Endodermal cell (in vitro differentiated cells): Measurements from ENCODE around the gene STEAP1B. TPM values are rescaled to one million over a fixed set of nuclear protein-coding genes. Genes with fewer than 3 reads are reported as not detected.

ENCODE experiments used
- DNase-seq: peaks from one replicate; pipeline ENCODE4 v3.0.0-alpha.2; 2017
- H3K27ac ChIP-seq: 2 replicates; pipeline ENCODE4 v1.5.1; 2013; ENCODE audit warnings: mild to moderate bottlenecking, low read depth, low read length, moderate library complexity
- H3K27me3 ChIP-seq: 2 replicates; pipeline ENCODE4 v1.6.1; 2013; ENCODE audit warnings: mild to moderate bottlenecking, low read length, moderate library complexity; ENCODE audit not compliant: insufficient read depth, control insufficient read depth, poor library complexity, severe bottlenecking
- H3K36me3 ChIP-seq: 2 replicates; pipeline ENCODE4 v1.7.0; 2013; ENCODE audit warnings: mild to moderate bottlenecking, low read length, moderate library complexity; ENCODE audit not compliant: control insufficient read depth, insufficient read depth
- H3K4me1 ChIP-seq: one replicate; pipeline ENCODE4 v1.7.0; 2013; ENCODE audit warnings: low read length; ENCODE audit not compliant: control insufficient read depth, insufficient read depth
- H3K4me3 ChIP-seq: 2 replicates; pipeline ENCODE4 v1.5.1; 2013; ENCODE audit warnings: mild to moderate bottlenecking, low read length, moderate library complexity
- H3K9ac ChIP-seq: 2 replicates; pipeline ENCODE4 v1.6.1; 2013; ENCODE audit warnings: mild to moderate bottlenecking, low read length, moderate library complexity; ENCODE audit not compliant: poor library complexity, severe bottlenecking; ENCODE audit errors: extremely low read depth
- H3K9me3 ChIP-seq: 2 replicates; pipeline ENCODE4 v1.6.1; 2013; ENCODE audit warnings: mild to moderate bottlenecking, low read length, moderate library complexity; ENCODE audit not compliant: control insufficient read depth
- H3K27ac Mint-ChIP-seq: 2 replicates; pipeline ENCODE4 v1.8.0; 2020; ENCODE audit warnings: mixed read lengths
- H3K27me3 Mint-ChIP-seq: 2 replicates; pipeline ENCODE4 v1.8.0; 2021; ENCODE audit warnings: mild to moderate bottlenecking, mixed read lengths; ENCODE audit not compliant: insufficient read depth
- H3K36me3 Mint-ChIP-seq: 2 replicates; pipeline ENCODE4 v1.8.0; 2020; ENCODE audit warnings: low read depth, mixed read lengths
- H3K4me1 Mint-ChIP-seq: 2 replicates; pipeline ENCODE4 v1.8.0; 2020; ENCODE audit warnings: mixed read lengths
- H3K4me3 Mint-ChIP-seq: 2 replicates; pipeline ENCODE4 v1.8.0; 2020; ENCODE audit warnings: mild to moderate bottlenecking, moderate library complexity, mixed read lengths
- H3K9me3 Mint-ChIP-seq: 2 replicates; pipeline ENCODE4 v1.8.0; 2020; ENCODE audit warnings: mild to moderate bottlenecking, mixed read lengths
- CTCF ChIP-seq: fragments of 200-600 bp; sonication (generic); conservative IDR thresholded peaks from 2 replicates; pipeline ENCODE4 v1.5.0; 2021; ENCODE audit warnings: antibody characterized with exemption, mild to moderate bottlenecking
- WGBS, 2 experiments: methylation state at CpG; one replicate each; pipeline versions ENCODE4 v1.1.5 to v1.1.7; 2013; ENCODE audit warnings: missing lambda C conversion rate in 2 of 2, mixed read lengths in 1 of 2; ENCODE audit not compliant: insufficient coverage in 1 of 2, insufficient read length in 1 of 2; 5-methylcytosine and 5-hydroxymethylcytosine counted together
- total RNA-seq, 2 donors: library from RNA; stranded (reverse); fragmentation: NEBNext Ultra II Directional in 1 of 2; extraction: Animal tissue kit (Norgen Biotek cat#: 25700) in 1 of 2; gene quantifications; 2 replicates in 1 of 2; 3 replicates in 1 of 2; pipeline ENCODE4 v1.2.1, GENCODE V29; 2021

The STEAP1B gene
- total RNA-seq, 2 donors from 2014 or later = 30.5 to 54.2 TPM

- Mint-ChIP-seq H3K36me3 (no peaks in the 10 kb centered on the region), H3K27ac (no peak overlapping the region), H3K9me3 (no peaks in the 10 kb centered on the region), H3K4me3 (no peak overlapping the region), H3K4me1 (peaks cover 18% of the 10 kb centered on the region), H3K27me3 (no peaks in the 10 kb centered on the region)
- Histone ChIP-seq H3K4me1 (no peaks in the 10 kb centered on the region), H3K36me3 (no peaks in the 10 kb centered on the region), H3K9ac (no peak overlapping the region), H3K27ac (no peak overlapping the region), H3K9me3 (no peaks in the 10 kb centered on the region), H3K27me3 (no peaks in the 10 kb centered on the region), H3K4me3 (no peak overlapping the region)
- TF ChIP-seq CTCF = no peak
- DNase-seq = no peak
- 79 to 83% methylated on average over 9 to 13 of the region's 13 CpGs for WGBS, 2 experiments
Measured at GRCh38 chr7:22393913-22394729, 105.9 kb downstream of the STEAP1B start.

- H3K36me3 ChIP-seq = no peaks in the 10 kb centered on the region
- no peaks in the 10 kb centered on the region for H3K9me3 ChIP-seq
- DNase-seq = no peak
- no peaks in the 10 kb centered on the region for H3K27me3 Mint-ChIP-seq
- no peaks in the 10 kb centered on the region for H3K9me3 Mint-ChIP-seq
- TF ChIP-seq CTCF = no peak
- no peaks in the 10 kb centered on the region for H3K27me3 ChIP-seq
- no peak overlapping the region for H3K27ac Mint-ChIP-seq
- no peak overlapping the region for H3K4me3 ChIP-seq
- H3K36me3 Mint-ChIP-seq = no peaks in the 10 kb centered on the region
- H3K27ac ChIP-seq = no peak overlapping the region
- H3K4me1 Mint-ChIP-seq = peaks cover 18% of the 10 kb centered on the region
- H3K9ac ChIP-seq = no peak overlapping the region
- H3K4me1 ChIP-seq = no peaks in the 10 kb centered on the region
- WGBS, 2 experiments = 40 to 68% methylated on average over 1 of the region's 1 CpG
- no peak overlapping the region for H3K4me3 Mint-ChIP-seq
Measured at GRCh38 chr7:22390516-22390915, 109.5 kb downstream of the STEAP1B start.

- Histone ChIP-seq H3K4me1 (no peaks in the 10 kb centered on the region), H3K9ac (no peak overlapping the region), H3K4me3 (no peak overlapping the region), H3K27ac (no peak overlapping the region), H3K36me3 (no peaks in the 10 kb centered on the region), H3K9me3 (no peaks in the 10 kb centered on the region), H3K27me3 (no peaks in the 10 kb centered on the region)
- no peak overlapping the region for H3K27ac Mint-ChIP-seq
- H3K27me3 Mint-ChIP-seq = no peaks in the 10 kb centered on the region
- H3K36me3 Mint-ChIP-seq = no peaks in the 10 kb centered on the region
- no peak overlapping the region for H3K4me3 Mint-ChIP-seq
- TF ChIP-seq CTCF = no peak
- 93 to 100% methylated on average over 2 of the region's 2 CpGs for WGBS, 2 experiments
- H3K4me1 Mint-ChIP-seq = peaks cover 18% of the 10 kb centered on the region
- DNase-seq = no peak
- H3K9me3 Mint-ChIP-seq = no peaks in the 10 kb centered on the region
Measured at GRCh38 chr7:22389892-22390291, 110.1 kb downstream of the STEAP1B start.
